GM18520 (cell line): ENCODE data around the gene B3GALT6.

Source experiments
- ATAC-seq: cut with Tn5 transposase; IDR thresholded peaks from one replicate; pipeline ENCODE4 v1.9.1; 2021; ENCODE audit not compliant: unreplicated experiment

B3GALT6 gene

GRCh38 chr1:1215881-1216605 is 16.0 kb upstream of the B3GALT6 start:
- ATAC-seq = no peak

DNA sequence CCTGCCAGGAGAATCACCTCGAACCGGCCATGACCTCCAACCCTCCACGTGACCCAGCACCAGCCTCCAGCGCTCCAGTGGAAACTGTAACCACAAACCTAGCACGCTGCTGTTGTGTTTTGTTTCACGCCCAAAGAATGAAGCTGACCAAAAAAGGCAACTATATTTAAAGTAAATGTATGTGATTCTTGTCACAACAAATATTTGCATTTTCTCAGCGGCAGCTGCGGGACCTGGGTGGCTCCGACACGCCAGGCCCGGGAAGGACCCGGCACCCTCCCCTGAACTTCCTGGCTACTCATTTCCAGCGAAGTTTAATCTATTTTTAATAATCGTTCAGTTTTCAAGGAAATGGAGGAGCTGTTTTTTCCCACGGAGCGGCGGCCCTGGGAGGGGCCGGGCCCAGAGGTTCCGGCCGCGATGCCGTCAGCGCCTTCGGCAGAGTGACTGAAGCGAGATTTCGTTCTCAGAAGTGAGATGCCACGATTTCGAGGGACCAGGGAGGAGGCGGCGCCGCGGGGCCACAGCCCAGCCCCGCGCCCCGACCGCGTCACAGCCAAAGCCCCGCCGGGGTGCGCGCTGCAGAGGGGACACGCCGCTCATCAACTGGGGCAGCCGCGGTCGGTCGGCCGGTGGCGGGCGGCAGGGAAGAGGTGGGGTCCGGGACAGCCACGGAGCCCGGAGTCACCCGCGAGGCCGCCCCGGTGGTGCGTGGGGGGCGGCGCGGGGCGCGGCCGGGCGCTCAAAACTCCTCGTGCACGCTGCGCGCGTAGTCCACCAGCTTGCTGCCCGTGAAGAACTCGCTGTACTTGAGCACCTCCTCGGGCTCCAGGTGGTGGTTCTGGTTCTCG is 15.0 kb upstream of the B3GALT6 start:
- no peak for ATAC-seq

- no peak for ATAC-seq
These were observed 14.2 kb upstream of the B3GALT6 start for GRCh38 chr1:1217621-1218523.

- no peak for ATAC-seq
These were observed 13.4 kb upstream of the B3GALT6 start for GRCh38 chr1:1218524-1219200.

GRCh38 chr1:1219341-1219740 is 12.7 kb upstream of the B3GALT6 start:
- no peak for ATAC-seq

GRCh38 chr1:1220197-1220596 is 11.8 kb upstream of the B3GALT6 start:
- no peak for ATAC-seq

- ATAC-seq = no peak
These were observed 10.0 kb upstream of the B3GALT6 start for GRCh38 chr1:1221887-1222574.

DNA sequence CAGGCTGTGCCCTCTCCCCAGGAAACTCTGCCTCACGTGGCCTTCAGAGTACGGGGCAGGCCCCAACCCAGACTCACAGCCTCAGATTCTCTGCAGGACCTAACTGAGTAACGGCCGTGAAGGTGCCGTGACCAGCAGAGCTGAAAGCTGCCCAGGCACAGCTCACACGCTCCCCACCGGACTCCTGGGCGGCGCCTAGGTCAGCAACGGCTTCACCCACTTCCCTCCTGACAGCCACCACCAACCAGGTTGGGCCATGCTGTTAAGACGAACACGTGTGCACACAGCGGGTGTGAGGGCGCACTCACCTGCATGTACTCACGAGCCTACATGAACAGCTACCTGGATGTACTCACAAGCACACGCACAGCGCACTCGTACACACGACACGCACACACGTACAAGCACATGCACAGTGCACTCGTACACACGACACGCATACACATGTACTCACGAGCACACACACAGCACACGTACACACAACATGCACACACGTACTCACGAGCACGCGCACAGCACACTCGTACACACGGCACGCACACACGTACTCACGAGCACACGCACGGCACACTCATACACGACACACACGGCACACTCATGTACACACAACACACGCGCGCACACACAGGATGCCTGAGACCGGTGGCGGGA is 9.3 kb upstream of the B3GALT6 start:
- no peak for ATAC-seq

DNA sequence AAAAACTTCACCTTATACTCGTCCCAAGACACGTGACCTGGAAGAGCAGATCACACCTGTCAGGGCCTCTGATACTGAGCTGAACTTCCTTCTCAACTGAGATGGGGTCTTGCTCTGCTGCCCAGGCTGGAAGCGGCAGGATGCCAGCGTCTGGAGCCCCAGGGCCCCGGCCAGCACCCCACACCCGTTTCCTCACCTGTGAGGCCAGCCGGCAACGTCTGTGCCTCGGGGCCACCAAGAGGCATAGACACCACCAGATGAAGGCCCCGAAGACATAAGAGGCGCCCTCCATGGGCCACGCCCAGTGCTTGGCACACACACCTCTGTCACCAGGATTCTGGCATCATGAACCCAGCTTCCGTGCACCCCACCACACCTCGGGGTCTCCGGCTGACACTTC is 8.7 kb upstream of the B3GALT6 start:
- no peak for ATAC-seq

DNA sequence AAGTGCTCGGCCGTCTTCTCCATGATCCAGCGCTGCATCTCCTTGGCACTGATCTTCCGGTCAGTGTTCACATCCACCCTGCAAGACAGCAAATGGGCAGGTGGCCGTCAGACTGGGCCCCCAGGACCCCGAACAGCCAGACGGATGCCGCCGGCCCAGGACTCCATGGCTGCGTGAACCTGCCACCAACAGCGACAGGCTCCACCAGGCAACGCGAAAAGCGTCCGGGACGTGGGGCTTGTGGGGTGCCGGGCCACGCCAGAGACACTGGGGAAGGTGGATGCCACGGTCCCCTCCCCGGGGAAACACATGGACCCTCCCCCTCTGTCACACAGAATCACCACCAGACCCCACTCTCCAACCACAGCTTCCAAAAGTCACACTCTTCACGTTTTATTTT is 8.1 kb upstream of the B3GALT6 start:
- ATAC-seq = no peak

GRCh38 chr1:1225238-1225845 is 6.7 kb upstream of the B3GALT6 start:
- ATAC-seq = no peak

GRCh38 chr1:1225913-1226312 is 6.1 kb upstream of the B3GALT6 start:
- ATAC-seq = no peak

DNA sequence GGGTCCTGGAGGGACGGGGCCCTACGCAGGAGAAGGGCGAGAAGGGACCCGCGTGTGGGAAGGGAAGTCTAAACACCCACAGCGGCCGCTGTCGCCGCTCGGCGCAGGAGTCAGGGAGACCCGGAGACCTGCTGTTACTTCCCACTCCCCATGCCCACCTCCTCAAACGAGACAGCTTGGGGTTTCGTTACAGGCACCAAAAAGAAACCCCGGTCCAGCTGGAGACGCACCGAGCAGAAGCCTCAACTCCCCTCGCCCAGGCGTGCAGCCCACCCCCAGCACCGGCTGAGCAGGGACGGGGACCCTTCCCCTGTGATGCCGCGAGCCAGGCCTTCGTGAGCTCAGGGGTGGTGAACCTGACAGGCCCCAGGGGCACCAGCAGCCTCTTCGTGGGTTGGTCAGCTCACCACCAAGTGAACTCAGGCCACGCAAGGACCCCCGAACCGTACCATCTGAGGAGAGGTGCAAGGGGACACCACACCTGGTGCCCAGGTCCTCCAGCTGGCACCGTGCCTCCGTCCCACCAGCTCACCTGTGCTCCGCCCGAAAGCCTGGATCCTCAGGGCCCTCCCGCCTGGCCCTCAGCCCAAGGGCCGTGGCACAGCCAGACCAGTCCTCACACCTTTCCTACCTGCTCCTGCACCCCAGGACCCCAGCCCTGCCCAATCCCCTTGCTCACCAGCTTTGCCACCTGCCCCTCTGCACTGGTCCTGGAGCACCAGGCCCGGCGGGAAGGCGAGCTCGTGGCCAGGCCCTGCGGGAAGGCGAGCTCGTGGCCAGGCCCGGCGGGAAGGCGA is 5.3 kb upstream of the B3GALT6 start:
- no peak for ATAC-seq

DNA sequence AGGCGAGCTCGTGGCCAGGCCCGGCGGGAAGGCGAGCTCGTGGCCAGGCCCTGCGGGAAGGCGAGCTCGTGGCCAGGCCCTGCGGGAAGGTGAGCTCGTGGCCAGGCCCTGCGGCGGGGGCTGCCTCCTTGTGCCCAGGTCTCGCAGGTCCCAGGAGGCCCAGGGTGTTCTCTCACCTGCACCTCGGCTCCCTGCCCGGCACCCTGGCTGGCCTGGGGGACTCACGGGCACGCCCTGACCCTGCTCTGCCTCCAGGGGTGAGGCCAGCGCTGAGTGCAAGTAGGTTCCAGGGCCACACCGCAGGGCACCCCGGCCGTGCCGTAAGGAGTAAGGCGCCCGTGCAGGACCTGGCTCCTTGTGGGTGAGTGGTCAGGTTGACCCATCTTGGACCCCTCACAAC is 4.7 kb upstream of the B3GALT6 start:
- ATAC-seq = no peak

DNA sequence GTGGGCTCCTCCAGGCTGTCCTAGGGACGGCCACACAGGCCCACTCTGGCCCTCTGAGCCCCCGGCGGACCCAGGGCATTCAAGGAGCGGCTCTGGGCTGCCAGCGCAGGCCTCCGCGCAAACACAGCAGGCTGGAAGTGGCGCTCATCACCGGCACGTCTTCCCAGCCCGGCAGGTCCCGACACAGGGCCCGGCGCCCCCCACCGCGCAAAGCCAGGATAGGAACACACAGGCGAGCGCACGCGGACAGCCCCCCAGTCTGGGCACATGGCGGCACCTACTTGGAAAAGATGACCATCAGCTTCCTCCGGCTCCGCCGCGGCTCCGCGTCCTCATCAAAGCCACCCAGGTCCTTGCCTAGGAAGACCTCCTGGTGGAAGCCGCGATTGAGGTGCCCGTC is 3.9 kb upstream of the B3GALT6 start:
- no peak for ATAC-seq

DNA sequence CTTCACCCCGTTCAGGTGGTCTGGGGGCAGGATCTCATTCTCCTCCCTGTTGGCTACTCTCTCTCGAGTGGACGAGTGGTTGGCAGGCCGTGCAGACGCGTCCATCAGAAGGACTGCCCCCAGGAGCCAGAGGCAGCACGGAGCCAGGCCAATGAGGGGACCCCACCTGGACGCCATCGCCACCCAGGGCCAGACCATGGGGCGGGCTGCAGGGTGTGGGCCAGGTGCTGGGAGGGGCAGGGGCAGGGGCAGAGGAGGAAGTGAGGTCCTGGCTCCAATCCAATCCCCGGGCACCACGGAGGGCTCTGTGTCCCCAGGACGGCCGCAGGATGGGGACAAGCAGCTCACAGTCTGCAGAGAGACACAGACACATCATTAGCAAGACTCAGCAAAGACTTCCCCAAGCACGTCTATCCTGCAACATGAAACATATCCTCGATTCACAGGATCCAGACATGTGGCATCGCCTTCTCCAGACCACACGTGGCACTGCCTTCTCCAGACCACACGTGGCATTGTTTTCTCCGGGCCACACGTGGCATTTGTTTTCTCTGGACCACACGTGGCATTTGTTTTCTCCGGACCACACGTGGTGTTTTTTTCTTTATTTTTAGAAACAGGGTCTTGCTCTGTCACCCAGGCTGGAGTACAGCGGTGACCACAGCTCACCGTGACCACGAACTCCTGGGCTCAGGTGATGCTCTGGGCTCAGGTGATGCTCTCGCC is 3.3 kb upstream of the B3GALT6 start:
- ATAC-seq = no peak

DNA sequence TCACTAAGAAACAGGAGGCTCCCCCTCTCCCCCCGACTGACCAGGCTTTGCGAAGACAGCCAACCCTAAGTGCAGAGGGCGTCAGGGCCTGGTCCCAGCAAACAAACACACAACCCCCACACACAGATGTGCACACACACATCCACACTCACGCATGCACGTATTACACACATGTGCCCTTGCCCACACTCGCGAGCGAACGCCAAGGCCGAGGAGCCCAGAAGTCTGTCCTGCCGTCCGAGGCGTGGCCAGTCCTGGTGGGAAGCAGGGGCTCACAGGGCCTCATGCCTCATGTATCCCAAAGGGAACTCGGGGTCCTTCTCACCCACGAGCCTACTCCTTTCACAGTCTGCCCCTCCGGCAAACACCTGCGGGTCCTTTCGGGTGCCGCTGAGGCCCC is 2.3 kb upstream of the B3GALT6 start:
- no peak for ATAC-seq
